AG10803 (cell line): ENCODE results near the gene OLIG2.

Experiments
- DNase-seq: peaks from one replicate; pipeline ENCODE4 v3.0.0; 2010; ENCODE audit warnings: low read depth
- H3K4me3 ChIP-seq: 2 replicates; pipeline ENCODE4 v1.5.1; 2011; ENCODE audit warnings: mild to moderate bottlenecking, low read length, control low read depth
- TF ChIP-seq, protein P1 (sequence below): conservative IDR thresholded peaks from 2 replicates; pipeline ENCODE4 v1.5.1; 2011; ENCODE audit warnings: mild to moderate bottlenecking, low read length, control low read depth, inconsistent platforms

OLIG2 gene

DNA sequence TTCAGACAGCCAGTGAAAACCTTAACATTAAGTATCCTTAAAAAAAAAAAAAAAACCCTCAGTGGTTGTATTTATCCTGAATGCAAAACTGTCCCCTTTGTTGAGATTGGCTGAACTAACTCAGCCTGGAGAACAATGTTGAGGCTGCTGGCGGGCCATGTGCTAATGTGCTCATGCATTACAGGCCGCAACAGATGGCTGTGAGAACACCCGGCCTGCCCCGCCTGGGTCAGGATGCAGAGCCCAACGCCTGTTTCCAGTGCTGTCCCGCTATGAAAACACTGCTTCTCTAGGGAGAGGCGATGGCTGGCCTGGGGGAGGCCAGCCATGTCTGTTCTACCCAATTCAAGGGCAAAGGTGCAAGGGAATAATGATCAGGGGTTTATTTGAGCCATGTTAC, 13.8 kb downstream of the OLIG2 start:
- DNase-seq = no peak
- TF ChIP-seq, protein P1, sequence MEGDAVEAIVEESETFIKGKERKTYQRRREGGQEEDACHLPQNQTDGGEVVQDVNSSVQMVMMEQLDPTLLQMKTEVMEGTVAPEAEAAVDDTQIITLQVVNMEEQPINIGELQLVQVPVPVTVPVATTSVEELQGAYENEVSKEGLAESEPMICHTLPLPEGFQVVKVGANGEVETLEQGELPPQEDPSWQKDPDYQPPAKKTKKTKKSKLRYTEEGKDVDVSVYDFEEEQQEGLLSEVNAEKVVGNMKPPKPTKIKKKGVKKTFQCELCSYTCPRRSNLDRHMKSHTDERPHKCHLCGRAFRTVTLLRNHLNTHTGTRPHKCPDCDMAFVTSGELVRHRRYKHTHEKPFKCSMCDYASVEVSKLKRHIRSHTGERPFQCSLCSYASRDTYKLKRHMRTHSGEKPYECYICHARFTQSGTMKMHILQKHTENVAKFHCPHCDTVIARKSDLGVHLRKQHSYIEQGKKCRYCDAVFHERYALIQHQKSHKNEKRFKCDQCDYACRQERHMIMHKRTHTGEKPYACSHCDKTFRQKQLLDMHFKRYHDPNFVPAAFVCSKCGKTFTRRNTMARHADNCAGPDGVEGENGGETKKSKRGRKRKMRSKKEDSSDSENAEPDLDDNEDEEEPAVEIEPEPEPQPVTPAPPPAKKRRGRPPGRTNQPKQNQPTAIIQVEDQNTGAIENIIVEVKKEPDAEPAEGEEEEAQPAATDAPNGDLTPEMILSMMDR = no peak
- no peak overlapping the region for H3K4me3 ChIP-seq

DNA sequence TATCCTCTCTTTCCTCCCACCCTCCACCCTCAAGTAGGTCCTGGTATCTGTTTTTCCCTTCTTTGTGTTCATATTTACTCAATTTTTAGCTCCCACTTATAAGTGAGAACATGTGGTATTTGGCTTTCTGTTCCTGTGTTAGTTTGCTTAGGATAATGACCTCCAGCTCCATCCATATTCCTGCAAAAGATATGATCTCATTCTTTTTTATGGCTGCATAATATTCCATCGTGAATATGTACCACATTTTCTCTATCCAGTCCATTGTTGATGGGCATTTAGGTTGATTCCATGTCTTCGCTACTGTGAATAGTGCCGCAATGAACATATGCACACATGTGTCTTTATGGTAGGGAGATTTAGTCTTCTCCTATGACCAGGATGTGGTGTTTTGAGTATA, 14.5 kb downstream of the OLIG2 start:
- H3K4me3 ChIP-seq = no peak overlapping the region
- TF ChIP-seq, protein P1 = no peak
- no peak for DNase-seq

DNA sequence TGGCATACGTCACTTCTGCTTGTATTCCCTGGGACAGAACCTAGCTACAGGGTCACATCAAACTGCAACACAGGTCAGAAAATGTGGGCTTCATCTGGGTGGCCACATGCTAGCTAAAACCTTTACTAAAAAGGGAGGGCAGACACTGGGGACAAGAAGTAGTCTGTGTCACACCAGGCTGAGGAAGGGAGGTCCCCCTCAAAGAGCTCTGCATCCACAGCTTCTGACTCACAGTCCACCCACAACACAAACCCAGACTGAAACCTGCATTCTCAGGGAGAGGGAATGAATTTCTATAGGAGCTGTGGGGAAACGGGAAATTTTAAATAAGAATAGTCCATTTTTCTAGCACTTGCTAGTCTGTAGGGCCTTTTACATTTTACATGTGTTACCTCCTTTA, 16.2 kb downstream of the OLIG2 start:
- TF ChIP-seq, protein P1 = no peak
- no peak overlapping the region for H3K4me3 ChIP-seq
- no peak for DNase-seq

- TF ChIP-seq, protein P1 = no peak
- no peak overlapping the region for H3K4me3 ChIP-seq
- DNase-seq = peak; percentile 76
These were observed 17.1 kb downstream of the OLIG2 start for GRCh38 chr21:33042812-33043211.

- TF ChIP-seq, protein P1 = no peak
- no peak for DNase-seq
These were observed 20.7 kb downstream of the OLIG2 start for GRCh38 chr21:33046455-33046854.

GRCh38 chr21:33047231-33047630, 21.5 kb downstream of the OLIG2 start:
- TF ChIP-seq, protein P1 = no peak
- peak; percentile 57 for DNase-seq
- H3K4me3 ChIP-seq = no peak overlapping the region

More at GRCh38 chr21:33046455-33046854, 20.7 kb downstream of the OLIG2 start:
- H3K4me3 ChIP-seq = no peak overlapping the region

DNA sequence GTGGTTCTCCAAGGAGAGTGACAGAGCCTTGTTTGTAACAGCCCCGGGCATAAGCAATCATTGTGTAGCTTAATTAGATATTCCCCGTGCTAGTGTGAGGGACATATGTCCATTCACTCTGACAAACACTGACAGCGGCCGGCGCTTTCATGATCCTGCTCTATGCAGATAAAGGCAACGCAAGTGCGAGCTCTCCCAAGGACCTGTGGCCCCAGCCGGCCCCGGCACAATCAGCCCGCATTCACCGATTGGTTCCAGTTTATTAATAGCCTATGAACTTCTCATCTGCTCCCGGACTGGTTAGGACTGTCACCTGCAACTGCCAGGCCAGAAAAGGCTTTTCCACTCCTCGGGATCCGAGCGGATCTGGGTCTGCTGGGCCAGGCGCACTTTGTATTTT, 26.2 kb downstream of the OLIG2 start:
- TF ChIP-seq, protein P1 = no peak
- DNase-seq = no peak
- H3K4me3 ChIP-seq = no peak overlapping the region
